Activated T-helper 1 cell treated with anti-CD3 and anti-CD28 coated beads, Interleukin-12 subunit alpha, Interleukin-12 subunit beta, Interleukin-2, Interleukin-4 antibody, amounts not matched to agents 30 ng/mL and 10 ng/mL and 1 ng/mL, durations not matched to agents 14 hours and 24 hours and 36 hours (primary cell): ENCODE measurements around the gene SAMD8. TPM values are rescaled to one million over a fixed set of nuclear protein-coding genes. Genes with fewer than 3 reads are reported as not detected.
A peak's percentile ranks its signal among the peaks of the same experiment; 100 is the strongest.
"Not testable (repeated sequence)": the region's sequence is repeated elsewhere in the genome, so short reads cannot be mapped to it uniquely, and the experiment has no call there.

Experiments used
- DNase-seq: peaks from one replicate; pipeline ENCODE4 v3.0.0; 2021; ENCODE audit warnings: low spot score
- H3K27ac Mint-ChIP-seq: one replicate; pipeline ENCODE4 v1.8.0; 2021; ENCODE audit warnings: mild to moderate bottlenecking, mixed read lengths
- H3K27me3 Mint-ChIP-seq: one replicate; pipeline ENCODE4 v1.8.0; 2022; ENCODE audit warnings: mild to moderate bottlenecking, moderate library complexity, mixed read lengths; ENCODE audit not compliant: insufficient read depth
- H3K36me3 Mint-ChIP-seq: one replicate; pipeline ENCODE4 v1.8.0; 2021; ENCODE audit warnings: low read depth, mixed read lengths
- H3K4me1 Mint-ChIP-seq: one replicate; pipeline ENCODE4 v1.8.0; 2021; ENCODE audit warnings: low read depth, mixed read lengths
- H3K4me3 Mint-ChIP-seq: one replicate; pipeline ENCODE4 v1.8.0; 2021; ENCODE audit warnings: mild to moderate bottlenecking, moderate library complexity, mixed read lengths
- H3K9me3 Mint-ChIP-seq: one replicate; pipeline ENCODE4 v1.8.0; 2021; ENCODE audit warnings: mixed read lengths
- intact Hi-C: fragments of 100-400 bp; cut with micrococcal nuclease; formaldehyde crosslinking; loops from one replicate; pipeline ENCODE4 v1.15.1; 2024
- total RNA-seq: library from RNA; stranded (reverse); gene quantifications from 2 replicates; pipeline ENCODE4 v1.2.3, GENCODE V29; 2022

Gene SAMD8
- total RNA-seq, 1 donor from 2014 or later: 16.2 TPM

DNA sequence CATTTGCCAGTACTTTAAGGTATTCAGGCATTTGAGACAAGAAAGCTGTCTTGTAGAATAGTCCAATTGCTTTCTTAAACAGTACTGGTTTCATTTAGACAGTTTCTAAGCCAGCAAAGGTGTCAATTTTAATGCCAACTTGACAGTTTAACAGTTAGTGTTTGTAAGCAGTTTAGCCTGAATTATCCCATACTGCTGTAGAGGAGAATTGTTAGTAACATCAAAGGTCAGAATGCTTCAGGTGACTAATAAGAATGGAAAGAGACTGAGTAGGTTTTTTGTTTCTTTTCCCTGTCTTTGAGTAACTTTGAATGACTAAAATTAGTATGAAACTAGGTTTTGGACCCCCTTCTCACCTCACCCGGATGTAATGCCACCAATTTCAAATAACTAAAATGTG, 69.6 kb downstream of the SAMD8 start:
- no peak for DNase-seq
- intact Hi-C loops: loop anchor here (2.0 to 5.0 kb wide), 2 partner anchors 14 to 69 kb away; partner anchors contain the start of gene SAMD8

DNA sequence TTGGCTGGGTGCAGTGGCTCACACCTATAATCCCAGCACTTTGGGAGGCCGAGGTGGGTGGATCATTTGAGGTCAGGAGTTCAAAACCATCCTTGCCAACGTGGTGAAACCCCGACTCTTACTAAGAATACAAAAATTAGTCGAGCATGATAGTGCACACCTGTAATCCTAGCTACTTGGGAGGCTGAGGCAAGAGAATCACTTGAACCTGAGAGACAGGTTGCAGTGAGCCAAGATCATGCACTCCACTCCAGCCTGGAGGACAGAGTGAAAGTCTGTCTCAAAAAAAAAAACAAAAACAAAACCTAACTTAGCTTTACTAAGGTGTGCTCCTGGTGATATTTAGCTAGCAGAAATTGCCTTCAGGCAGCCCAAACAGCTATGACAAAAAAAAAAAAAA, 74.9 kb downstream of the SAMD8 start:
- no peak overlapping the region for H3K4me3 Mint-ChIP-seq
- H3K27ac Mint-ChIP-seq: no peak overlapping the region
- intact Hi-C loops: loop anchor here (5.0 kb wide), 1 partner anchor 49 kb away; no protein-coding TSS in a partner anchor
- H3K36me3 Mint-ChIP-seq: no peaks in the 10 kb centered on the region
- H3K9me3 Mint-ChIP-seq: no peaks in the 10 kb centered on the region
- no peaks in the 10 kb centered on the region for H3K27me3 Mint-ChIP-seq
- DNase-seq: no peak
- peaks cover 9% of the 10 kb centered on the region for H3K4me1 Mint-ChIP-seq

More for the DNA sequence above, 69.6 kb downstream of the SAMD8 start:
- Mint-ChIP-seq H3K27ac (no peak overlapping the region), H3K4me3 (no peak overlapping the region), H3K4me1 (peaks cover 35% of the 10 kb centered on the region), H3K36me3 (peaks cover 17% of the 10 kb centered on the region), H3K9me3 (no peaks in the 10 kb centered on the region), H3K27me3 (no peaks in the 10 kb centered on the region)

DNA sequence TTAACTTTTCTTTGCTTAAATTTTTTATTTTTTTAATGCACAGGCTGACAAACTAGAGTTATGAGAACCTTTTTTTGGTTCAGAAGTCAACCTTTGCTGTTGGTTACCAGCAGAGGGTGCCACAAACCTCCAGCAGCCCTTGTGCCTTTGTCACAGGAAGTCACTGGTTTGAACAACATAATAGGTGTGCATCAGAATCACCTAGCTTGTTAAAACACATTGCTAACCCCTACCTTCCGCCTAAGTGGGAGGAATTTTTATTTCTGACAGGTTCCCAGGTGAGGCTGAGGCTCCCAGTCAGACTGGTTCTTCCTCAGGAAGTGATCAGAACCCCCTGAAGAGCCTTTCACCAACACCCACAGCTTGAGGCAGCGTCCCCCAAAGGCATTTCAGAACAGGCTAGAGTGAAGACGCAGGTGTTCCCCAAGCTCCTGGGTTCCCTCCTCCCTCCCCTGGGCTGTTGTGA, 76.5 kb downstream of the SAMD8 start:
- intact Hi-C loops: loop anchor here (1.0 to 5.0 kb wide), 4 partner anchors 22 to 51 kb away; partner anchors contain the start of gene VDAC2
- H3K4me3 Mint-ChIP-seq: no peak overlapping the region
- H3K4me1 Mint-ChIP-seq: peaks cover 5% of the 10 kb centered on the region
- no peaks in the 10 kb centered on the region for H3K27me3 Mint-ChIP-seq
- no peaks in the 10 kb centered on the region for H3K9me3 Mint-ChIP-seq
- peak overlapping the region; percentile 23 for H3K27ac Mint-ChIP-seq
- peak; percentile 53 for DNase-seq
- no peaks in the 10 kb centered on the region for H3K36me3 Mint-ChIP-seq

DNA sequence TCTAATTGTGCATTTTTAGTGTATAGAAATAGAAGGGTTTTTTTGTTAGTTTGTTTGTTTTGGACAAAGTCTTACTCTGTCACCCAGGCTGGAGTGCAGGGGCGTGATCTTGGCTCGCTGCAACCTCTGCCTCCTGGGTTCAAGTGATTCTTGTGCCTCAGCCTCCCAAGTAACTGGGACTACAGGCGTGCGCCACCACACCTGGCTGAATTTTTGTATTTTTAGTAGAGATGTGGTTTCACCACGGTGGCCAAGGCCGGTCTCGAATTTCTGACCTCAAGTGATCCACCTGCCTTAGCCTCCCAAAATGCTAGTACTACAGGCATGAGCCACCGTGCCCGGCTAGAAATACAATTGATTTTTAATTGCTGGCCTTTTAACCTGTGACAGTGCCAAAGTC, 77.1 kb downstream of the SAMD8 start:
- H3K4me3 Mint-ChIP-seq, H3K4me1 Mint-ChIP-seq, DNase-seq, H3K9me3 Mint-ChIP-seq, H3K36me3 Mint-ChIP-seq, H3K27me3 Mint-ChIP-seq, H3K27ac Mint-ChIP-seq: not testable (repeated sequence)
- intact Hi-C loops: loop anchor here (1.0 to 5.0 kb wide), 4 partner anchors 22 to 51 kb away; partner anchors contain the start of gene VDAC2

DNA sequence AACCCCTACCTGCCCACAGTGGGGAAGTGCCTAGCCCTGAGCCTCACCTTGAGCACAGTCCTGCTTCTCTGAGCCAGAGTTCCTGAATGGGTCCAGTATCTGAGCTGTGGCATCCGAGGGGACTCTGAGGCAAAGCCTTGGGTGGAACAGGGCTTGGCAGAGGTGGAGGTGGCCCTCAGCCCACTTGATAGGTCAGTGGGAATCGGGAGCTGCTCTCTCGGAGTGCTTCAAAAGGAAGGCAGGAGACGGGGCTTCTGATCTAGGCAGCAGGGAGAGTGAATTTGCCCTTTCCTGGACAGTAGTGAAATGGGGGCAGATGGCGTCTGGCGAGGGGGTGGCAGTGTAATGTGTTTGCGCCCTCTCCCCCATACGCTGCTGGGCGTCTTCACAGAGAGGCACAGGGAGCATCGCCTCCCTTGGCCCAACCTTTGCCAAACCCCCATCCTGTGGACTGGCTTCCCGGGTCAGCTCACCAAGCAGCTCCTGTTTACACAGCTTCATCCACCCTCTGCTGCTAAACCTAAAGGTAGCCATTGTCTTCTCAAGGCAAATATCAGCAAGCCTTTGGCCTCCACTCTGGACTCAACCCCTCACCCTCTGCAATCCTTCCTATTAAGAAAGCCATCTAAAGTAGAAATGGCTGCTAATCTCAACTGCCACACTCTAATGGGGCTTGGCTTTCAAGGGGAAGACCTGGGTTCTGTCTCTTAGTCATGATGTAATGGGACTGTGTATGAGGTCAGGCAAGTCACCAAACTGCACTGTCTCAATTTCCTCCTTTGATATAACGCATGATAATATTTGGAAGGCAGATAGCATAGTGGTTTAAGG, 78.0 kb downstream of the SAMD8 start:
- Mint-ChIP-seq H3K27ac (no peak overlapping the region), H3K9me3 (no peaks in the 10 kb centered on the region), H3K4me1 (peaks cover 5% of the 10 kb centered on the region), H3K27me3 (no peaks in the 10 kb centered on the region), H3K4me3 (no peak overlapping the region), H3K36me3 (no peaks in the 10 kb centered on the region)
- no peak for DNase-seq
- intact Hi-C loops: loop anchor here (5.0 kb wide), 1 partner anchor 52 kb away; no protein-coding TSS in a partner anchor

DNA sequence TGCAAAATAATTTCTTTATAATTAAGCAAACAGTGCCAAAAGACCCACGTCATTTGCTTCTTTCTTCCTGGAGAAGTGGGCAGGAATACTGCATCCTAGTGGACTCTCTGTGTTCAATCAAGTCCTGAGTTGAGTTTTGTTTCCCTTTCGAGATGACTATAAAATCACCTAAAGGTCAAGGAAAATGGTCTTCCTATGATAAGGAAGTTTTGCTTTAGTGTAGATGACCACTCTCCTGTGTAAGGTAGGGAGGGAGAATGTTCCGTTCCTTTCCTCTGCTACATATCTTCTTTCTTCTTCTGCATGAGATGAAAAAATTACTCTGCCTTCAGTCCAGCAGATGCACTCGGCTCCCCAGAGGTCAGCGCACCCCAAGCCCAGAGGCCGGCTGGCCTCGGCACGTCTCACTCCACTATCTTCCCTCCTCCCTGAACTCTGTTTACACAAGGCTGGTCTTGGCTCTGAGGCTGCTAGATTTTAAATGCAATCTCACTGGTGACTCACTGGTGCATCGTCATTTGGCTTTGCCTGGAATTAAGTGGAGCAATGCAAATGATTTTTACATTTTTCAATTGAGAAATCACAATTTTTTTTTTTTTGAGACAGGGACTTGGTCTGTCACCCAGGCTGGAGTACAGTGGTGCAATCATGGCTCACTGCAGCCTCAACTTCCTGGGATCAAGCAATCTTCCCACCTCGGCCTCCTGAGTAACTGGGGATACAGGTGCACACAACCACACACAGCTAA, 80.5 kb downstream of the SAMD8 start:
- H3K4me3 Mint-ChIP-seq: no peak overlapping the region
- no peaks in the 10 kb centered on the region for H3K9me3 Mint-ChIP-seq
- intact Hi-C loops: no loop called here
- no peaks in the 10 kb centered on the region for H3K27me3 Mint-ChIP-seq
- DNase-seq: no peak
- H3K27ac Mint-ChIP-seq: no peak overlapping the region
- peaks cover 5% of the 10 kb centered on the region for H3K4me1 Mint-ChIP-seq
- H3K36me3 Mint-ChIP-seq: no peaks in the 10 kb centered on the region

DNA sequence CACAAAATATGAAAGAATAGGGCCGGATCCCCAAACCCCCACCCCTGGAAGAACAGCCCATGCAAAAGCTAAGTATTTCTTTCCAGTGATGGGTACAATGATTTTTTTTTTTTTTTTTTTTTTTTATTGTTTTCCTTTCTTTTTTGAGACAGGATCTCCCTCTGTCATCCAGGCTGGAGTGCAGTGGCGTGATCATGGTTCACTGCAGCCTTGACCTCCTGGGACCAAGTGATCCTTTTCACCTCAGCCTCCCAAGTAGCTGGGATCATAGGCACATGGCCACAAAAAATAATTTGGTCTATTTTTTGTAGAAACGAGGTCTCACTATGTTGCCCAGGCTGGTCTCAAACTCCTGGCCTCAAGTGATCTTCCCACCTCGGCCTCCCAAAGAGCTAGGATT, 83.2 kb downstream of the SAMD8 start:
- intact Hi-C loops, H3K4me3 Mint-ChIP-seq, H3K4me1 Mint-ChIP-seq, H3K36me3 Mint-ChIP-seq, H3K27ac Mint-ChIP-seq, H3K9me3 Mint-ChIP-seq, H3K27me3 Mint-ChIP-seq, DNase-seq: not testable (repeated sequence)

DNA sequence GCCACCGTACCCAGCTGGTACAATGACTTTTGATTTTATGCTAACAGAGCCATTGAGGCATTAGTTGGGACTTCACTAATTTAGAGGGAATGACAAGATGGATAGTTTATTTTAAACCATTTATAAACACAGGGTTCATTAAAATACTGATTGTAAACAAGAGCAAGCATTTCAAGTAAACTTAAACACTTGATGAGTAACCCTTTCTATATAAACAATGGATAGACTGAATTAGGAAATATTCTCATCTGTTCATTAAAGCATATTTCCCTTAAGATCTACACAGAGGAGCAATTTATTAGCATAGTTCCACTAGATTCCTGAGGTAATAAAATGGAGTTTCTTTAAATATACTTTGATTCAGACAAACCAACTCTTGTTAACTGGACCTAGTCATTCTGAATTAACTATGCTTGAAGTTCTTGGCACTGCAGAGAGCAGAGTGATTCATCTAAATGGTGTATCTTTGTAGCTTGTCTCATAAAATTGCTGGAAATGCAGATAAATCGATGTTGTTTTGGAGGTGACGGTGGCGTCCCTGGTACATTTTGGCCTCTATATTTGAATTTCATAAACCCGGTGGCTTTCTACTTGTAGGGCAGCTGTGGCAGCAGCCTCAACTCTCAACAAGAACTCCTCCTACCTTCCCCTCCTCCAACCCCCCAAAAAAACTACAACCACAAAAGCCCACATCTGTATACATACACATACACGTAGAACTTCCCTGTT, 83.7 kb downstream of the SAMD8 start:
- DNase-seq: no peak
- H3K4me1 Mint-ChIP-seq: no peaks in the 10 kb centered on the region
- no peak overlapping the region for H3K27ac Mint-ChIP-seq
- no peaks in the 10 kb centered on the region for H3K36me3 Mint-ChIP-seq
- H3K4me3 Mint-ChIP-seq: no peak overlapping the region
- intact Hi-C loops: no loop called here
- no peaks in the 10 kb centered on the region for H3K27me3 Mint-ChIP-seq
- no peaks in the 10 kb centered on the region for H3K9me3 Mint-ChIP-seq

DNA sequence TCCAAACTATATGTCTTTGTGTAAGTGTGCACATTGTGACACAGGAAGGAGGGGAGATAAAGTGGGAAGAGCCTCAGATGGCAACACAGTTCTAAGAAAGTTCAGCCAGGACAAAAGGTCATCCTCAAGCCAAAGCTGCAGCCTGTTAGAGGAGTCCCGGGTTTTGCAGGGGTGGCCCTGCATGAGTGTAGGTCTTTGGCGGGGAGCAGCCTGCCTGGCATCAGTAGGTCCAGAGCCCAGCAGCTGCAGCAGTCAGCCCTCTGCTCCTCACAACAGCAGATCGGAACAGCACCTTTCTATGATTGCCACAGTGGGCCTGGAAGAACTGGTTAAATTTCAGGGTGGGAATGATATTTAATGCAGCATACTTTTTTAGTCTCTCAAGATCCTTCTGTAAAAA, 85.6 kb downstream of the SAMD8 start:
- intact Hi-C loops: no loop called here
- no peak for DNase-seq
- Mint-ChIP-seq H3K9me3 (no peaks in the 10 kb centered on the region), H3K4me1 (peaks cover 4% of the 10 kb centered on the region), H3K27me3 (no peaks in the 10 kb centered on the region), H3K27ac (no peak overlapping the region), H3K36me3 (no peaks in the 10 kb centered on the region), H3K4me3 (no peak overlapping the region)

DNA sequence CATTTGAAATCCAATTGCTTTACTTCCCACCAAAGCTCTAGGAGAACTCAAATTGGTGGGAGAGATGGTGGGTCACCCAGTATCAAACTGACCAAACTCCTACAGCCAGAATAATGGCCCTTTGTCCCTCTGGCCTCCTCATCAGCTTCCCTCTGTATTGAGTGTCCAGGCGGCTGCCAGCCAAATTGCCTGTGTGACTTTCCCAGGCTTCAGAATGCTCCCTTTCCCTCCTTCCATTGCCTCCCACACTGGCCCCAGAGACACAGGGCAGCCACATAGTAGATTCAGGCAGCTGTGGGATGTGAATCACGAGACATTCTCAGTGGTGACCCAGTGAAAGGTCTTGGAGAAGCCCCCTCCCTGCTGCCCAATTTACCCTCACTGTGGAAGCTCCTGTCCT, 86.5 kb downstream of the SAMD8 start:
- no peaks in the 10 kb centered on the region for H3K27me3 Mint-ChIP-seq
- peaks cover 4% of the 10 kb centered on the region for H3K4me1 Mint-ChIP-seq
- no peaks in the 10 kb centered on the region for H3K36me3 Mint-ChIP-seq
- H3K4me3 Mint-ChIP-seq: no peak overlapping the region
- no peak overlapping the region for H3K27ac Mint-ChIP-seq
- no peaks in the 10 kb centered on the region for H3K9me3 Mint-ChIP-seq
- no peak for DNase-seq
- intact Hi-C loops: no loop called here

DNA sequence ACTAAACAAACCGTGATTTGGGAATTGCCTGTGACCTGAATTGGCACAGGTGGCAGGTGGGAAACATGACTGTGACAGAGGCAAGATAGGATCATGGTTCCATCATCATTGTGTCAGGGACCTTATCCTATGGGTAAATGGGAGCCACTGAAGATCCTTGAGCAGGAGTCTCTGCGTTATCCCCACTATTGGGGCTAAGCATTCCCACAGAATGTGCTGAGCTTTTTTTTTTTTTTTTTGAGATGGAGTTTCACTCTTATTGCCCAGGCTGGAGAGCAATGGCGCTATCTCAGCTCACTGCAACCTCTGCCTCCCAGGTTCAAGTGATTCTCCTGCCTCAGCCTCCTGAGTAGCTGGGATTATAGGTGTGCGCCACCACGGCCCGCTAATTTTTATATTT, 88.5 kb downstream of the SAMD8 start:
- DNase-seq, H3K4me1 Mint-ChIP-seq, intact Hi-C loops, H3K27me3 Mint-ChIP-seq, H3K36me3 Mint-ChIP-seq, H3K27ac Mint-ChIP-seq, H3K9me3 Mint-ChIP-seq, H3K4me3 Mint-ChIP-seq: not testable (repeated sequence)

DNA sequence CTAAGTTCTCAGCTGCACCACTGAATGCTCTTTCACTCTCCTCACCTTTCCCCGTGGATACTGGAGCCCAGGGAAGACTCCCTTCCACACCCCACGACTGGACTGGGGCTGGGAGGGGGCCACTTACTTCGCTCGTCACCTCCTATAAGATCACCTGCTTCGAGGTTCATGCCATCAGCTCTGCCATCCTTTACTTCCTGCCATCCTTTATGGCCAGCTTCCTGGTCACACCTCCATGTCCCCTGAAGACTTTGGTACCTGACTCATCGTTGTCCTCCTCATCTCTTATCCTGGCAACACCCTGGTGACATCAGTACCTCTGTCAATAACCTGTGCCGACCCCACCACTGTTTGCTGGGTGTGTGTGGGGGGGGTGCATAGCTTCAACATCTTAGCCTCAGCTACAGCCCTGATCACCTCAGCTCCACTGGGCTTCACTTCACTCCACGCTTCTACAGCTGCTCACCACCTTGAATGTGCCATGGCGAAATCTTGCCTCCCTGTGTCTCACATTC, 90.4 kb downstream of the SAMD8 start:
- intact Hi-C loops: no loop called here
- peaks cover 4% of the 10 kb centered on the region for H3K4me1 Mint-ChIP-seq
- no peak overlapping the region for H3K27ac Mint-ChIP-seq

More for the DNA sequence above, 90.4 kb downstream of the SAMD8 start:
- H3K36me3 Mint-ChIP-seq: no peaks in the 10 kb centered on the region
- no peaks in the 10 kb centered on the region for H3K9me3 Mint-ChIP-seq
- H3K4me3 Mint-ChIP-seq: no peak overlapping the region
- no peaks in the 10 kb centered on the region for H3K27me3 Mint-ChIP-seq
- DNase-seq: no peak
